ENCODE data around the gene GSK3B.

GSK3B gene

GRCh38 chr3:119809249-119810017, 284.8 kb downstream of the GSK3B start:
- DNase-seq, result no peak

GRCh38 chr3:119808843-119809242, 285.4 kb downstream of the GSK3B start:
- DNase-seq, result no peak

GRCh38 chr3:119808244-119808643, 286.0 kb downstream of the GSK3B start:
- no peak for DNase-seq

GRCh38 chr3:119800844-119801243, 293.4 kb downstream of the GSK3B start:
- DNase-seq, result no peak

- no peak for DNase-seq
Measured at GRCh38 chr3:119796785-119797184, 297.5 kb downstream of the GSK3B start.

- DNase-seq, result no peak
Measured at GRCh38 chr3:119796368-119796767, 297.9 kb downstream of the GSK3B start.

- DNase-seq, result no peak
Measured at GRCh38 chr3:119795849-119796248, 298.4 kb downstream of the GSK3B start.

GRCh38 chr3:119794971-119795612, 299.2 kb downstream of the GSK3B start:
- DNase-seq, result no peak

GRCh38 chr3:119794401-119794800, 299.8 kb downstream of the GSK3B start:
- DNase-seq, result no peak

- DNase-seq, result no peak
Measured at GRCh38 chr3:119792270-119792669, 302.0 kb downstream of the GSK3B start.

- no peak for DNase-seq
Measured at GRCh38 chr3:119790369-119790768, 303.9 kb downstream of the GSK3B start.

- DNase-seq, result no peak
Measured at GRCh38 chr3:119786409-119786808, 307.8 kb downstream of the GSK3B start.

- DNase-seq, result no peak
Measured at GRCh38 chr3:119783883-119784282, 310.4 kb downstream of the GSK3B start.

GRCh38 chr3:119783255-119783654, 311.0 kb downstream of the GSK3B start:
- DNase-seq, result no peak

- DNase-seq, result no peak
Measured at GRCh38 chr3:119782460-119782859, 311.8 kb downstream of the GSK3B start.

- no peak for DNase-seq
Measured at GRCh38 chr3:119781330-119782198, 312.7 kb downstream of the GSK3B start, which contains the start of gene NR1I2. Gene NR1I2 (plus strand): TSS chr3:119782101.

GRCh38 chr3:119779731-119780383, 314.4 kb downstream of the GSK3B start:
- no peak for DNase-seq

GRCh38 chr3:119778811-119779210, 315.4 kb downstream of the GSK3B start:
- no peak for DNase-seq

GRCh38 chr3:119778176-119778575, 316.1 kb downstream of the GSK3B start:
- DNase-seq, result no peak

GRCh38 chr3:119776304-119776703, 317.9 kb downstream of the GSK3B start:
- DNase-seq, result no peak

- no peak for DNase-seq
Measured at GRCh38 chr3:119774444-119774843, 319.8 kb downstream of the GSK3B start.

Data from activated effector memory CD4-positive, alpha-beta T cell treated with Interleukin-2 at 50 U/mL for 16 hours (primary cell).